ENCODE measurements around the gene SH2D4B.

The SH2D4B gene

DNA sequence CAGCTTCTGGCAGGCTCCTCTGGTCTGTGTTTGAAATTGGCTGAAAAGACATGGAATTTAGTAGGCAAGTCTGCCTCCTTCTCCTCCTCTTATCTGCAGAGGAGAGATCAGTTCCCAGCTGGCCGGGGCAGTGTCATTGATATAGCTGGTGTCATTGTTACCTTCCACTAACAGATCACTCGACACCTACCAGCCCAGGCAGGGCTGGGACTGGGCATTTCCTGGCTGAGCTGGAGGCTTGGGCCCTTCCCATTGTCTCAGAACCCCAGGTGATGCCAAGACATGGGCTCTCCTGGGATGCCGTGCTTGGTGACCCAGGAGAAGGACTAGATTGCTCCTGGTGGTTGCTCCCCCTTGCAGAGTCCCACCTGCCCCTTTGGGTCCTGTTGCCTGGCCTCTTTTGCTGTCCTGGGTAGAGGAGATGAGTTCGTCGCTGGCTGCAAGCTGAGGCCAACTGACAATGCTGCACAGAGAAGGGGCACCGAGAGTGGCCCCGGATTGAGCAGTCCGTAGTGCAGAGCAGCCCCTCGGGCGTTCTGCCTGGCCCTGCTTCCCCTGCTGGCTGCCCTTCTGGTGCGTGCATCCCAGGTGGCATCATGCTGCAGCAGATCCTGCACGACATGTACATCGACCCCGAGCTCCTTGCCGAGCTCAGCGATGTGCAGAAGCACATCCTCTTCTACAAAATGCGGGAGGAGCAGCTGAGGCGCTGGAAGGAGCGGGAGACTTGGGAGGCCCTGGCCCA, at the start of gene SH2D4B:
Gene SH2D4B, plus strand, starts transcription at position 167 of the 745 bp plus-strand sequence. Its CDS starts 430 bp downstream, at position 597.
- no peak for DNase-seq (ENCODE audit: low spot score)

DNA sequence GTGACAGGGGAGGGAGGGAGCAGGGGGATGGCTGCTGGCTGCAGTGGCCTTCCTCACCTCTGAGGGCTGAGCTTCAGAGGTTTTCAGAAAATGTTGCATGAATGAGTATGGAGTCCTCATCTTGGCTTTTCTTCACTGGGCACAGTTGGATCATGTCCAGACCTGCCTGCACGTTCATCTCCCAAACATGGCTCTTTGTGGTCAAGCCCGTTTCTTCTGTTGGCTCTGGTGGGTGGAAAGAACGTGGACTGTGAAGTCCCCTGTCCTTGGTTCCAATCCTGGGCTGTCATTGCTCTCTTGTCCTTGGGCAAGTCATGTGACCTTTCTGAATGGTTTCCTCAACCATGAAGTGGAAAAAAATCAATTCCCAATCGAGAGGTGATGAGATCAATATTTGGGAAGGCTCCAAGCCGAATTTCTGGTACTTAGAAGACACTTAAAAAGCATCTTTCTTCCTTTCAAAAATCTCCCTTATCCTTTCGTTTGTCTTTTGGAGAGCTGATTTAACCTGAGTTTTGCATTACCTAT, 49.1 kb upstream of the SH2D4B start:
- DNase-seq (ENCODE audit: low spot score): no peak

DNA sequence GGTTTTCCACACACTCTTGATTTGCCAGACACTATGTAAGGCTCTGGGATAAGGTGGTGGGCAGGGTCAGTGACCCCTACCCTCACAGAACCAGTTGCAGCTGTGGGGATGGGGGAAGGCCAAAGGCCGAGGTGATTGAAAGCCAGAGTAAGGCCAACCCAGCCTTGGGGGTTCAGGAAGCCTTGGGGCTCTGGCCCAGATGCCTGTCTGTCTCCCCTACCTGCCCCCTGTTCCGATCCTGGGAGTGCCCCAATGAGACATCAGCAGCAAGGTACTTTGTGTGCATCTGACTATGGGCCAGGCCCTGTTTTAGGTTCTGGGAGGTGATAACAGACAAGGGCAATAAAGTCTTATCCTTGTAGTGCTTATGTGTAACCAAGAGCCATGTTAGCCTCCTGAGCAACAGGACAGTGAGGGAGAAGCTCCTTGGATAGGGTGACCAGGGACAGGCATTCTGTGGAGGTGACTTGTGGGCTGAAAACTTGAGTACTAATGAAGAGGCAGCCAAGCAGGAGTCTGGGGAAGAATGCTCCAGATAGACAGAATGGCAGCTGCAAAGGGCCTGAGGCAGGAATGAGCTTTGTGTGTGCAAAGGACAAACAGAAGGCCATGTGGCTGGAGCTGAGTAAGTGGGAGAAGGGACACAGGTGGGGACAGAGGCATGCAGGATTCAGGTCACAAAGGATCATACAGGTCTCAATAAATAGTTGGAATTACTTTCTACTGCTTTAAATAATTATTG, 48.2 kb upstream of the SH2D4B start:
- DNase-seq (ENCODE audit: low spot score): no peak

DNA sequence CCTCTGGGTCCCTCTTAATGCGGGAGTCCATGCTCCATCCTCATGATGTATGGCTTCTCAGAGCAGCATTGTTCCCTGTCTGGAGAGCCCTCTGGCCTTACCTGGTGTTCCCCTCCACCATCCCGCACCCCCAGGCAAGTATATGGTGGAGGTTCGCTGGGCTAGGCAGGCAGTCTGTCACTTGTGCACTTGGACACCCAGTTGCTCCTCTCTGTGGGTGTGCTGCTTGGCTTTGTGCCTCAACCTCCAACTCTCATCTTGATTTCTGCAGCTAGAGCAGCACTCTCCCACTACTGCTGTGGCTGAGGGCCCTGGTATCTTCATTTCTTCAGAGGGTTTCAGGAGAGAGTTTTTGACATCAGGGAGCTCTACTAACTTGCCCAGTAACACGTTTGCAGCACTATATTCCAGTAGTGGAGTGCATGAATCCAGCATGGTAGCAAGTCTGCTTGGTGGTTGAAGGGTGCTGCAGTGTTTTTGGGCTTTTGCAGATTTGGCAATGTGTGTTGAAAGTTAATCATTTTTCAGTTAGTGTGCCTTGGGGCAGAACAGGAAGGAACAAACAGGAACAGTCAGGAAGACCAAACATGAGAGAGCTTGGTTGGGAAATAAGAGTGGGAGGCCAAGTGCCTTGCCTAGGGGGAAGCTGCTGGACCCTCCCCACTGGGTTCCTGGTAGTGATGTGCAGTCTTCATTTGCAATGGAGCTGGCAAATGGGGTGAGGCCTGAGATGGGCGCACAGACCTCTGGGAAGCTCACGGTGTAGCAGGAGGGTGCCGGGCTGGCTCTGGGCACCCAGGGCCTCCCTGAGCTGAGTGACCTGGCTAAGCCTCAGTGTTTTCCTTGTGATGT, 46.2 kb upstream of the SH2D4B start:
- no peak for DNase-seq (ENCODE audit: low spot score)

DNA sequence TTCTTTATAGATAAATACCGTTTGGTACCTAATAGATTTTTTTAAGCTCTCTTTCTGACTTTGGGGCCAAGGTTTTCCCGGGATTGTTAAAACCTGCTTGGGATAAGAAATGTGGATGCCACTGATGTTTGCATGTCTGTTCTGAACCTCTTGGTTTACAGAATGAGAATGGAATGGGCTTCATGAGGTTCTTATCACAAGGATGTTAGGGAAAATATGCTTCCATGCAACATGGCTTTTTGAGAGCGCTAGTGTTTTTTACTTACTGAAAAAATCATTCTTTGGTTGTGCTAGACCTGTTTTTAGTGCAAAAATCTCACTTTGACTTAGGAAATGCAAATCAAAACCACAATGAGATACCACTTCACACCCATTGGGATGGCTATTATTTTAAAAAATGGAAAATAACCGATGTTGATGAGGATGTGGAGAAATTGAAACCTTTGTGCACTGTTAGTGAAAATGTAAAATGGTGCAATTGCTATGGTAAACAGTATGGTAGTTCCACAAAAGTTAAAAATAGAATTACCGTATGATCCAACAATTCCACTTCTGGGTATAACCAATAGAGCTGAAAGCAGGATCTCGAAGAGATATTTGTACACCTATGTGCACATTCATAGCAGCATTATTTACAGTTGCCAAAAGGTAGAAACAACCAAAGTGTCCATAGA, 44.7 kb upstream of the SH2D4B start:
- no peak for DNase-seq (ENCODE audit: low spot score)

DNA sequence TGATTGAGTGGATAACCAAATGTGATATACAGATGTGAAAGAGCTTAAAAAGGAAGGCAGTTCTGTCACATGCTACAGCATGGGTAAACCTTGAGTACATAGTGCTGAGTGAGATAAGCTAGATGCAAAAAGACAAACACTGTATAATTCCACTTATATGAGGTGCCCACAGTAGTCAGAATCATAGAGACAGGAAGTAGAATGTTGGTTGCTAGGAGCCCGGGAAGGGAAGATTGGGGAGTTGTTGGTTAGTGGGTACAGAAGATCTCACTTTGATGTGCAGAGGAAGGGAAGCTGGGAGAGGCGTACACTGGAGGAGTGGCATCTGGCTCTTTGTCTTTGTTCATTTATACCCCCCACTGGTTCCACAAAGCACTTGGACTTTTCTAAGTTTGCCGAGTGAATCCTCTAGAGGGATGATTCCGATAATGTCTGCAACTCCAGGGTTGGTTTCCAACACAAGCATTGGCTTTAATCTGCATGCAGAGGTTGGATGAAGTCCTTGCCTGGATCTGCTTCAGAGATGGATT, 44.1 kb upstream of the SH2D4B start:
- DNase-seq (ENCODE audit: low spot score): no peak

DNA sequence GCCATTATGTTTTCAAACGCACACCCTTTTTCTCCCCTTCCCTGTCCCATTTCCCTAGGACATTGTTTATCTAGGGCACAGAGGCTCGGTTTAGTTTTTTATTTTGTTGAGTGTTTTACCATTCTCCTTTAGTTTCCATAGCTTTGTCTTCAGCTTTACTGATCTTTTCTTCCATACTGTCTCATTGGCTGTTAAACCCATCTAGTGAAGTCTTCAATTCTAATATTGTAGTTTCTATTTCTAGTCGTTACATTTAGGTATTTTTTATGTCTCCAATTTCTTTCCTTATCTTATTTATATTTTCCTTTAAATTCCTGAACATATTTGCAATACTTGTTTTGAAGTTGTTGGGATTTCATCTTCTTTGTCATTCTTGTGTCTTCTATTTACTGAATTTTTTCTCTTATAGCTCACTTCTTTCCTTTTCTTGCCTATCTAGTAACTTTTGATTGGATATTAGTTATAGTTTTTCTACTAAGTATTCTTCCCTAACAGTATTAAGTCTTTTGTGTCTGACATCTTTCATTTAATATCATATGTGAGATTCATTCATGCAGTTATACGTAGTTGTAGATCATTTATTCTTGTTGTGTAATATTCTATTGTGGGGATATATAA, 41.0 kb upstream of the SH2D4B start:
- no peak for DNase-seq (ENCODE audit: low spot score)

DNA sequence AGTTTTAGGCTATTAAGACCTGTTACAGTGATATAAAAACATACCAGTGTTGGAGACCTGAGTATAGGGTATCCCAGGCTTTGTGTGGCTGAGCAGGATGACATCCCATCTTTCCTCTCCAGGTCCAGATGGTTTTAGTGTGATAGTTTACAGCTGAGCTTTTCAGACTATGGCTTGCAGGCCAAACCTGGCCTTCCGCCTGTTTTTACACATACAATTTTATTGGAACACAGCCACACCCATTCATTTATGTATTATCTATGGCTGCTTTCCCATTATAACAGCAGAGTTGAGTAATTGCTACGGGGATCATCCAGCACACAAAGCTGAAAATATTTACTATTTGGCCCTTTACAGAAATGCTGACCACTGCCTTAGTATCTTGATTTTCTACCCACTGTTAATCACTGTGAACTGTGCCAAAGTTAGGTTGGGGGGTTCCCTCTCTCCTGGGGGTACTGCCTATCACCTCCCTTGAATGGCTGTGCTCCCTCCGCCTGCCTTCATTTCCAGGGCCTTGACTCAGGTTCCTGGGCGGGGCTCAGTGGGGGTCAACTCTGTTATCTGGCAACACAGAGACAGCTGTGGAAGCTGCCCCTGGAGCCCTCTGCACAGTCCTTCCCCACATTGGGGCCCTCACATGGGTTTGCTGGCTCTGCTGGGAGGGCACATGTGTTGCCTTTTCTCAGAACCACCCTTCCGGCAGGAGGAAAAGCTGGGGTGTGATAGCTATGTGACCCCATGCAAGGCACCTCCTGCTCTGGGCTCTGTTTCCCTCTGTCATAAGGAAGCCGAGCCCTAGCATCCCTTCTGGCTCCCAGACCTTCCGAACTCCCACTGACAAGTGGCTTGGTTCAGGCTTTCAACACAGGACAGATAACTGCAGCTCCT, 40.3 kb upstream of the SH2D4B start:
- DNase-seq (ENCODE audit: low spot score): no peak

DNA sequence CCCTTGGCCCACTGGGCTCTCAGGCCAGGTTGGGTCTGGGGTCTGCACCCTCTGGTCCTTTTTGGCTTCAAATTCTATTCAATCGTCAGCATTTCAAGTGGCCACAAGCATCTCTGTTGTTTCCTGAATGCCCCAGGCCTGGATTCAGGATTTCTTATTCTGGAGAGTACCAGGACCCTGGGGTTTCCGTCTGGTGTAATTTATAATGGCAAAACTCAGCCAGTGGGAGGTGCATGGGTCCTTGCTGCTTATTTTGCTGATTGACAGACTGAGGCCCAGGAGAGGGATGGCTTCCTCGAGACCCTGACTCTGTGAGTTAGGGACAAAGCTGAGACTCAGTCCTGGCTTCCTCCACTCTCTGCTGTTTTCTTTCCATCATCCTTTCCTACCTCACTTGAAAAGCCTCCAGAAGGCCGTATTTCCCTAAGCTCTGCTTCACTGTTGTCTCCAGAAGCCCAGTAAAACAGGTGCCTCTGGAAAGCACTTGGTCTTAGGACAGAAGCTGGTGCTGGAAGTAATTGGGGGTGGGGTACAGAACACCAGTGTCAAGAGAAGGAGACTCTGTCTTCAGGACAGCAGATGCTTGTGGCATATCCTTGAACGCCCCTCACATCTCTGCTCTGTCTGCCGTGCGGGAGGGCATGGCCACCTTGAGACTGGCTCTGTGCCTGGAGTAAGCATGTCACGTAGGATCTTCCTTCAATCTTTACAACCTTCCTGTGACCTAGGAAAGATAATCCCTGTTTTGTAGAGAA, 39.4 kb upstream of the SH2D4B start:
- DNase-seq (ENCODE audit: low spot score): no peak

DNA sequence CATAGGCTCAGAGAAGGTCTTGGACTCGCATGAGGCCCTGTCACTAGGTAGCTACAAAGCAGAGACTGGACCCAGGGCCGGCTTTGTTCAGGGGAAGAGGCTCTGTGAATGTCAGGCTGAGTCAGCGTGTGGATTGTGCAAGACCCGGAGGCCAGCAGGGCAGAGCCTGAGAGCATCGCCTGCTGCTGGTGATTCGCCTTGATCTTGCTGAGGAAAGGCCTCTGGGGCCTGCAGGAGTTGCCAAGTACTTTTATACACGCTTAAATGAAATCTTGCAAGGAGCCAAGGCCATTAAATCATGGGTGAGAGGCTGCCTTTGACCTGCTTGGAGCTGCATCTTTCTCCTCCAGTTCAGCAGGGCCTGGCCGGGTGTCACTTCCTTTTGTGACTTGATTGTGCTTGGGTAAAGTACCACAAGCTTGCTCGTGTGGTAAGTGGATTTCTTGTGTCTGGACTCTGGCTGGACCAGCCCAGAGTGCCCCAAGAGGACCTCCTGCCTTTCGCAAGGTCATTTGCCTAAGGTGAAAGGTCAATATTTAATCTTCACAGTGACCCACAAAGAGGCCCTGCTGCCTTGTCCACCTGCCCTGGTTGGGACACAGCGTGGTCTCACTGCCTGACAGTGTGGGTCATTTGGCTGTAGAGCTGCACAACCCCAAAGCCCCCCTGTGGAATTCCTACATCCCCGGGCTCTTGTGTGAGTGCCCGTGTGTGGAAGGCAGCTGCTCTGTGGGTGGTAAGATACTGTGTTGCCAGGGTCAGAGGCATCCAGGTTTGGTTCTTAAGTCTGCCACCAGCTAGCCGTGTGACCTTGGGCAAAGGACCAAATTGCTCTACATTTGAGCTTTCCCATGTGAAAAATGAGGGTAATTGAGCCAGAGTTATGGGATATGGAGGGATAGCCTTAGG, 38.6 kb upstream of the SH2D4B start:
- no peak for DNase-seq (ENCODE audit: low spot score)

DNA sequence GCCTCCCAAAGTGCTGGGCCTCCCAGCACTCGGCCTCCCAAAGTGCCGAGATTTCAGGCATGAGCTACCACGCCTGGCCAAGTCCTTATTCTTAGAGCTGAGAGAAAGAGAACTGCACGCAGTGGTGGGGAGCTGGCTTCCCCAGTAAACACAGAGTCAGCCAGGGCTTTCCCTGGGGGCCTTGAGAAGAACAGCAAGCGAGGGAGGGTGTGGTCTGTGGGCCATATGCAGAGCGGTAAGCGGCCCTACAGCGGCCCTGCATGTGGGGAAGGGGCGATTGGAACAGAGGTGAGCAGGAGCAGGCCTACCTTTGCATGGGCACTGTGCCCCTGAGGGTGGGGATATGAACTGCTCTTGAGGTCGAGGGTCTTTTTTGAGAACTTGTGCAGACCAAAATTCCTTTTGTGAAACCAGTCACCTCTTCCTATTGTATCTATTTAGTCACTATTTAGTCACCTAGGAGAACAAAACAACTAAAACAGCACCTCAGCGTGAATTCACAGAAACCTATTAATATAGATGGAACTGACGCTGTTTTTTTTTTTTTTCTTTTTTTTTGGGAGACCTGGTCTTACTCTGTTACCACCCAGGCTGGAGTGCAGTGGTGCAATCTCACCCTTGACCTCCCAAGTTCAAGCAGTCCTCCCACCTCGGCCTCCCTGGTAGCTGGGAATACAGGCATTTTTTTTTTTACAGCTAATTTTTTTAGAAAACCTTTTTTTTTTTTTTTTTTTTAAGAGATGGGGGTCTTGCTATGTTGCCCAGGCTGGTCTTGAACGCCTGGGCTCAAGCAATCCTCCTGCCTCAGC, 36.9 kb upstream of the SH2D4B start:
- peak; percentile 54 for DNase-seq (ENCODE audit: low spot score)

DNA sequence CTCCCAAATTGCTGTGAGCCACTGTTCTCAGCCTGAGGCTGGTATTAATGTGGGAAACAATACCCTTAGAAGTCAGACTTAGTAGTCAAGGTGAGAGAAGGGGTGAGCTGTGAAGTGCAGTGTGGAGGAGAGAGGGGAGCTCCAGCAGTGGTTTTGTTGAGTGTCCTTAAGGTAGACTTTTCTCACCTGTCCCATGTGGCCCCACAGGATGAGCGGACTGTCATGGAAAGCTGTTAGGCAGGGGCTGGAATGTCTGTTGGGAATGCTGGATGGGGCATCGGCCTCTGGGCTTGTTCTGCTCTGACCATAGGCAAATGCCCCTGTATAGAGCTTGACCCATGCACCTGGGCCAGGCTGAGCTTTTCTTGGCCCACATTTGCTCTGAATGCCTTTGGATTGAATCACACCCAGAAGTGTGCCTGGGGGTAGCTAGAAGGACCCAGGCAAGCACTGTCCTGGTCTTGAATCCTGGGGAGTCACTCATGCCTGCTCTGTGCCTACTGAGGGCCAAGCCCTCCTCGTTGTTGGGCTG, 36.3 kb upstream of the SH2D4B start:
- DNase-seq (ENCODE audit: low spot score): no peak

DNA sequence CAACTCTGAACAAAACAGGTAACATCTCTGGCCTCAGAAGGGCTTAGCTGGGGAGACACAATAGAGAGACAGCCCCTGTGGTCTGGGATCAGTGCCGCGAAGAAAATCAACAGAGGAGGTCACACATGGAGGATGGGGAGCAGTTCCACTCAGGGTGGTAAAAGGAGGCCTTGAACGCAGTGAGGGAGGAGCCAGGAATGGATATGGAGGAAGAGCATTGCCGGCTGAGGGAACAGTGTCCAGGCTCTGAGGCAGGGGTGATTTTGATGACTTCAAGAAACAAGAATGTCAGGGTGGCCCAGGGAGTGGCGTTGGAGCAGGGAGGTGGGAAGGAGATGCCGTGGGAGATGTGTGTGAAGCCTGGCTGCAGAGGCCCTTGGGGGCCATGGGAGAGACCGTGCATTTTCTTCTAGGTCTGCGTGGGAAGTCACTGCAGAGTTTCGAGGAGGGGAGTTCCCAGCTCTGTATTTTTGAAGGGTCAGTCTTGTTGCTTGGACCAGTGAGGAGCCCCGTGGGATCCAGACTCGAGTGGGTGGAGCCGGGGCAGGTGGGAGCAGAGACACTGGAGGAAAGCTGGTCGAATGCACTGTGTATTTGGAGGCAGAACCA, 35.7 kb upstream of the SH2D4B start:
- no peak for DNase-seq (ENCODE audit: low spot score)

DNA sequence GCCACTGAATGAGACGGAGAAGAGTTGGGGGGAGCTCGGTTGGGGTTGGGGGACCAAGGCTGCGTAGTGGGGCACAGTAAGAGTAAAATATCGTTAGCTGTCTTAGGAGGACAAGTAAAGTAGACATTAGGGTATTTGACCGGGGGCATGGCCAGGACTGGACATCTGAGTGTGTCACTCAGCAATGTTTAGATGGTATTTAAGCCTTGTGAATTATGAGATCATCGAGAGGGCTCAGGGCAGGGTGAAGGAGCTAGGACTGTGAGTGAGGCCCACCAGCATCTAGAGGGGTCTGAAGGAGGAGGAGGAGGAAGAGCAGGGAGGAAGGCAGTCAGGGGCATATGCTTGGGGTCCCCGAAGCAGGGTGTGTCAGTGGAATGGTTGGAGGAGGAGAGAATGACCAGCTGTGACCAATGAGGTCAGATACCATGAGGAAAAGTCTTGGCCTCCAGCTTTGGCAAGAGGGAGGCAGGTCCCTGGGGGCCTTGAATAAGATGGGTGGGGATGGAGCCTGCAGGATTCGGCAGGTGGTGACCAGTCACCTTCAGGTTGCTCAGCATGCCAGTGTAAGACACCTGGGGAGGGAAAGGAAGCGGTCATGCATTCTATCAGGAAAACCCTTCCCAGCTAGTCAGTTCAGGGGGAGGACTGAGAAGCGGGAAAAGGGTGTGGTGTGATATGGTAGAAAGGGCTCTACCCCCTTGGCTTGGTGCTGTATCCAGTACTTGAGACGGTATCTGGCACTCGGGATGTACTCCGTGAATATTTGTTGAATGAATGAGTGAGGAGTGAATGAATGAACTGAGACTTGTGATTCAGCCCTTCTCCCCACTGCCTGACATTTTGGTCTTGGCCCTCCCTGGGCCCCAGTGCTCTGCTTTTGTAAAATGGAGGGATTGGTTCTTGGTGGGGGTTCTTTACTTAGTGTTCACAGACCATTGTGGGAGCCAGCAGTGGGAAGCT, 34.8 kb upstream of the SH2D4B start:
- DNase-seq (ENCODE audit: low spot score): no peak

DNA sequence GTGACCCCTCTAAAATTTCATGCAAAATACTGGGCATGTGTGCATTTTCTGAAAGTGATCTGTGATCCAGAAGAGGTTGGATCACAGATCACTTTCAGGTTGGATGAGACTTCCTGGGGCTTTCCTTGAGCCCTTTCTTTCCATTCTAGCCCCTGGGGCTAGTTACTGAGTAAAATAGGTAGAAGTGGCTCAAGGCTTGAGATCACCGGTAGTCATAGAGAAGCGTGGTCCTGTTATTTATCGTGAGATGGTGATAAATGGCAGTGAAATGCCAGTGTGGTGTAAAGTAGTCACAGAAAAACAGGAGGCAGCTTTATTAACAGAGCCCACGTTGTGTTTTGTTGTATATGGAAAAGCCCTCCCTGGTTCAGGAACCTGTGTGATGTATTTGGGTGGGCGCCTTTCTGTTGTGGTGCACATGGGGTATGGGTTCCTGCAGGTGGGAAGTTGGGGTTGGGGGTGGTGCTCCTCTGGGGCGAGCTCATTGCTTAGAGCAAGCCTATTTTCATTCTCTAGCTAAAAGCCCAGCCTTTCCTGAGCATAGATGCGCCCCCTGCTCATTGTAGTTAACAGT, 34.0 kb upstream of the SH2D4B start:
- DNase-seq (ENCODE audit: low spot score): no peak
